ENCODE data around the gene HIVEP3. TPM values are rescaled to one million over a fixed set of nuclear protein-coding genes. Genes with fewer than 3 reads are reported as not detected.

The HIVEP3 gene
- total RNA-seq, 4 donors from 2014 or later: 1.4 to 3.0 (median 2.3) TPM

DNA sequence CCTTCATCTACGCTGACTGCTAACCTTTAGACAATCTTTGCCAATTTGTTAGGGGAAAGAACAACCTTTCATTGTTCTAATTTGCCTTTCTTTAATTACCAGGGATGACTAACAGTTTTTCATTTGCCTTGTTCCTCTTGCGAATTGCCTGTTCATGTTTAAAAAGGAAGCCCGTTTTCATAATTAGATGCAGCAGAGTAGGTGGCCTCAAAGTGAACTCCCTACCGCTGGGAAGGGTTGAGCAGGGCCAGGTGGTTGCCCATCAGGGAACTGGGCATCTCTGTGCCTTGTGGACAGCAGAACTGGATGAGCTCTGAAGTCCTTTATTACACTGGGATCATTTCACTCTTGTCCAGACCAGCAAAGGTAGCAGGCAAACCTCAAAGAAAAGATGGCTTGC is 59.0 kb downstream of the HIVEP3 start:
- TF ChIP-seq POLR2AphosphoS5 (IDR thresholded peaks at IDR 0.05): no peak
- no peak for TF ChIP-seq EP300 (IDR thresholded peaks at IDR 0.05)
- TF ChIP-seq, protein P1, sequence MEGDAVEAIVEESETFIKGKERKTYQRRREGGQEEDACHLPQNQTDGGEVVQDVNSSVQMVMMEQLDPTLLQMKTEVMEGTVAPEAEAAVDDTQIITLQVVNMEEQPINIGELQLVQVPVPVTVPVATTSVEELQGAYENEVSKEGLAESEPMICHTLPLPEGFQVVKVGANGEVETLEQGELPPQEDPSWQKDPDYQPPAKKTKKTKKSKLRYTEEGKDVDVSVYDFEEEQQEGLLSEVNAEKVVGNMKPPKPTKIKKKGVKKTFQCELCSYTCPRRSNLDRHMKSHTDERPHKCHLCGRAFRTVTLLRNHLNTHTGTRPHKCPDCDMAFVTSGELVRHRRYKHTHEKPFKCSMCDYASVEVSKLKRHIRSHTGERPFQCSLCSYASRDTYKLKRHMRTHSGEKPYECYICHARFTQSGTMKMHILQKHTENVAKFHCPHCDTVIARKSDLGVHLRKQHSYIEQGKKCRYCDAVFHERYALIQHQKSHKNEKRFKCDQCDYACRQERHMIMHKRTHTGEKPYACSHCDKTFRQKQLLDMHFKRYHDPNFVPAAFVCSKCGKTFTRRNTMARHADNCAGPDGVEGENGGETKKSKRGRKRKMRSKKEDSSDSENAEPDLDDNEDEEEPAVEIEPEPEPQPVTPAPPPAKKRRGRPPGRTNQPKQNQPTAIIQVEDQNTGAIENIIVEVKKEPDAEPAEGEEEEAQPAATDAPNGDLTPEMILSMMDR (IDR thresholded peaks at IDR 0.05): no peak
- TF ChIP-seq POLR2A (IDR thresholded peaks at IDR 0.05; ENCODE audit: low read depth): no peak
- intact Hi-C loops (cut with DNase I): no loop called here
- 95% methylated on average over 4 of the region's 4 CpGs for WGBS
- Histone ChIP-seq H3K9me3 (no peaks in the 10 kb centered on the region), H3K4me3 (no peak overlapping the region), H3K36me3 (no peaks in the 10 kb centered on the region), H3K4me1 (peaks cover 7 to 17% (median 16%) of the 10 kb centered on the region in 4 donors), H3K27ac (replicated peaks in 1 of 4) (no peak overlapping the region), H3K27me3 (no peaks in the 10 kb centered on the region)
- DNase-seq (ENCODE audit: extremely low spot score): no peak

DNA sequence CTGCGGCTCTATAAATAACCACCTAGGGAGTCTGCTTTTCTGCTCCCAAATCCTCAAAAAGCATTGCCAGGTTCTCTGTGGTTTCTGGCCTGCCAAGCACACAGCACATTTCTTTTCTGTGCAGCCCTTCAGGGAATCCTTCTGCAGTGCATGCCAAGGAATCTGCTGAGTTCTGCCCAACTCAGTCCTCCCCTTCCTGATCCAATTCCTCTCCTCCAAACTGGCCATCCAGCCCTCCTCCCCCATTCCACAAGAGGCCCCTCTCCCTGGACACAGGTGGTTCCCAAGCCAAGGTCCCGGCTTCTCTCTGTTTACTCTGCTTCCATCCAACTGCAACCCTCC is 61.8 kb downstream of the HIVEP3 start:
- peaks cover 7 to 17% (median 16%) of the 10 kb centered on the region in 4 donors for H3K4me1 ChIP-seq
- DNase-seq (ENCODE audit: extremely low spot score): no peak
- H3K27me3 ChIP-seq: no peaks in the 10 kb centered on the region
- TF ChIP-seq EP300 (IDR thresholded peaks at IDR 0.05) (no peak), POLR2A (IDR thresholded peaks at IDR 0.05; ENCODE audit: low read depth) (no peak), POLR2AphosphoS5 (IDR thresholded peaks at IDR 0.05) (no peak)
- TF ChIP-seq, protein P1 (IDR thresholded peaks at IDR 0.05): no peak
- no peak overlapping the region for H3K27ac ChIP-seq (replicated peaks in 1 of 4)
- no peaks in the 10 kb centered on the region for H3K36me3 ChIP-seq
- intact Hi-C loops (cut with DNase I): no loop called here
- 49% methylated on average over 2 of the region's 2 CpGs for WGBS
- no peaks in the 10 kb centered on the region for H3K9me3 ChIP-seq
- no peak overlapping the region for H3K4me3 ChIP-seq

DNA sequence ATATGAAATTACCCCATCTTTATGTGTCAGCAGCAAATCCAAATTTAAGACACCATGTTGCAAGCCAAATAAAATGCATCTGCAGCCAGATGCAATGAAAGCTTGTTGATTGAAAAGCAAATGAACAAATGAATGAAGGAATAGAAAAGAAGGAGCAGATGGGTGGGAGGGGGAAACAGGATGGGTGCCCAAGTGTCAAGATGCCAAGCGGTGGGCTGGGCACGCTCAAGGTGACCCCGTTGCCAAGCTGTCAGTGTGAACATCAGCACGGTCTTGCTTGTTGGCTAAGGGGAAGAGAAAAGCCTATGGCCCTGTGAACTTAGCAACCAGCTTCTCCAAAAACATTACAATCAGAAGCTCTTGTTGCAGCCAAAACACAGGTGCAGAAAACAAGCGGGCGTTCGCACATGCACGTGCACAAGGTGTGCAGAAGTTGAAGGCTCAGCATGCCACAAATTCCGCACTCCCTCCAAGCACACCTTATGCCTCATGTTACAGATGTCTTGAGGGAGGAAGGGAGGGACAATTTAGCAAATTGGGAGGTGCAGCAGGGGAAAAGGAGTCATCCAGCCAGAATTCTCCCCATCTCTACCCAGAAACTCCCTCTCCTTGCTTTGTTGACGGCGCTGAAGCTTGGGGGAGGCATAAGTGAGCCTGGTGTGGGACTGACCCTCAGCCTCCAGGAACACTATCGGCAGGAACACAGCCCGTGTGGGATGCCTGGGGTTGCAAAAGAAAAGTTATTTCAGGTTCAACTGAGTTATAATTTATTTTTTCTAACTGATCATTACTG is 62.4 kb downstream of the HIVEP3 start:
- H3K36me3 ChIP-seq: no peaks in the 10 kb centered on the region
- intact Hi-C loops (cut with DNase I): no loop called here
- TF ChIP-seq POLR2A (IDR thresholded peaks at IDR 0.05; ENCODE audit: low read depth) (no peak), POLR2AphosphoS5 (IDR thresholded peaks at IDR 0.05) (no peak), EP300 (IDR thresholded peaks at IDR 0.05) (no peak)
- TF ChIP-seq, protein P1 (IDR thresholded peaks at IDR 0.05): no peak
- H3K27me3 ChIP-seq: no peaks in the 10 kb centered on the region
- 80% methylated on average over 13 of the region's 13 CpGs for WGBS
- no peaks in the 10 kb centered on the region for H3K9me3 ChIP-seq
- H3K27ac ChIP-seq (replicated peaks in 1 of 4): no peak overlapping the region
- H3K4me1 ChIP-seq: peaks cover 7 to 17% (median 16%) of the 10 kb centered on the region in 4 donors
- no peak for DNase-seq (ENCODE audit: extremely low spot score)
- no peak overlapping the region for H3K4me3 ChIP-seq

DNA sequence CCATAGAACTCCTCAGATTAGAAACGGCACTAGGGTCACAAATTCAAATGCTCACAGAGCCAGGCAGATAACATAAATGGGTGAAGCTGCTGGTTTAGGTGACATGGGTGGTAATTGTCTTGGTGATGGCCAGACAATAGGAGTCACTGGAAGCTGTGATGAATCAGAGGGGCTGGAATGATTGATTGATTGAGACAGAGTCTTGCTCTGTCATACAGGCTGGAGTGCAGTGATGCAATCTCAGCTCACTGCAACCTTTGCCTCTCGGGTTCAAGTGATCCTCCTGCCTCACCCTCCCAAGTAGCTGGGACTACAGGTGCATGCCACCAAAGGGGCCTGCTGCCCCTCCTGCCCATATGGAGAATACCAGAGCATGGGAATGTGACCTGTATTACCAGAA is 63.0 kb downstream of the HIVEP3 start:
- H3K4me3 ChIP-seq: no peak overlapping the region
- 95% methylated on average over 2 of the region's 2 CpGs for WGBS
- H3K27me3 ChIP-seq: no peaks in the 10 kb centered on the region
- H3K27ac ChIP-seq (replicated peaks in 1 of 4): no peak overlapping the region
- H3K36me3 ChIP-seq: no peaks in the 10 kb centered on the region
- intact Hi-C loops (cut with DNase I): no loop called here
- TF ChIP-seq, protein P1 (IDR thresholded peaks at IDR 0.05): no peak
- TF ChIP-seq EP300 (IDR thresholded peaks at IDR 0.05) (no peak), POLR2AphosphoS5 (IDR thresholded peaks at IDR 0.05) (no peak), POLR2A (IDR thresholded peaks at IDR 0.05; ENCODE audit: low read depth) (no peak)
- DNase-seq (ENCODE audit: extremely low spot score): no peak
- H3K9me3 ChIP-seq: no peaks in the 10 kb centered on the region
- peaks cover 7 to 17% (median 16%) of the 10 kb centered on the region in 4 donors for H3K4me1 ChIP-seq
